GM18873 (cell line): ENCODE measurements around the gene ZNF296.

ENCODE experiments used
- ATAC-seq: cut with Tn5 transposase; IDR thresholded peaks from one replicate; pipeline ENCODE4 v1.9.1; 2021; ENCODE audit warnings: mild to moderate bottlenecking, moderate library complexity, moderate number of reproducible peaks; ENCODE audit not compliant: unreplicated experiment, low FRiP score

Gene ZNF296

GRCh38 chr19:45032421-45032820, 43.9 kb downstream of the ZNF296 start:
- no peak for ATAC-seq

GRCh38 chr19:45030825-45031224, 45.5 kb downstream of the ZNF296 start:
- ATAC-seq = no peak

GRCh38 chr19:45027371-45027770, 48.9 kb downstream of the ZNF296 start:
- ATAC-seq = no peak

DNA sequence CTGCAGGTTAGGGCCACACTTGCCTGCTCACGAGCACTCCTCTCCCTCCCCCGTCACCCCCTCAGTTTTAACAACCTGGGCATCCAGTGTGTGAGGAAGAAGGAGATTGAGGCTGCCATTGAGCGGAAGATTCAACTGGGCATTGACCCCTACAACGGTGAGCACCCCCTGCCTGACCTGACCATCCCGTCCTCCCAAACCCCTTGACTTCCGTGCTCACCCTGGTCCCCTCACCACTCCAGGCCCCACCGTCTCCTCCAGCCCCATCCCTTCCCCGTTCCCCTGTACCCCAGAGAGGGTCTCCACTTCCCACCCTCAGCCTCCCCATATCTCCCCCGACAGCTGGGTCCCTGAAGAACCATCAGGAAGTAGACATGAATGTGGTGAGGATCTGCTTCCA, 51.0 kb downstream of the ZNF296 start:
- no peak for ATAC-seq

DNA sequence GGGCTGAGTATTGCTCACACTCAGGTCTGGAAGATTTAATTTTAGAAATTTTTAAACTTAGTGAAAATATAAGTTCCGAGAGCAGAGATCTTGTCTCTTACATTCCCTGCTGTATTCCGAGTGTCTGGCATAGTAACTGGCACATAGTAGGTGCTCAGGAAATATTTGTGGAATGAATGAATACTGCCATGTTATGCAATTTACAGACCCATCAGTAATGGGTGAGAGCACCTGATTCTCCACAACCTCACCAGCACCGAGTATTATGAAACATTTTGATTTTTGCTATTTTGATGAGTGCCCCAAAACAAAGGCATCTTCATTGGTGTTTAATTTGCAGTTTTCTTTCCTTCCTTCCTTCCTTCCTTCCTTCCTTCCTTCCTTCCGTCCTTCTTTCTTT, 53.2 kb downstream of the ZNF296 start:
- ATAC-seq = no peak

DNA sequence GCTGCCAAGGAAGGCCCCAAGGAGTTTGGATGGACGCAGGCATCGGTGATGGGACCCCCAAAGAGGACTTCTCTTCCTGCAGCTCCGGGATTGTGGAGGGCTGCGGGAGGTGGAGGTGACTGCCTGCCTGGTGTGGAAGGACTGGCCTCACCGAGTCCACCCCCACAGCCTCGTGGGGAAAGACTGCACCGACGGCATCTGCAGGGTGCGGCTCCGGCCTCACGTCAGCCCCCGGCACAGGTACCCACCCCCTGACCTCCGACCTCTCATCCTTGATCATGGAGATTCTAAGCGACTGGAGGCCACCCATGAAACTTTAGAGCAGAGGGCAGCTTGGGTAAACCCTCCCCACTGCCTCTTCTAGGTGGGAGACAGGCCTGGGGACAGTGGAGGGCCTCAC, 54.3 kb downstream of the ZNF296 start:
- no peak for ATAC-seq
